ENCODE results near the gene NDUFB7.
"Not testable (repeated sequence)": the region's sequence is repeated elsewhere in the genome, so short reads cannot be mapped to it uniquely, and the experiment has no call there.

Gene NDUFB7

GRCh38 chr19:14553042-14553938 lies 18.6 kb downstream of the NDUFB7 start:
- DNase-seq = no peak

- not testable (repeated sequence) for DNase-seq
Measured at GRCh38 chr19:14552006-14552360, 19.9 kb downstream of the NDUFB7 start.

DNA sequence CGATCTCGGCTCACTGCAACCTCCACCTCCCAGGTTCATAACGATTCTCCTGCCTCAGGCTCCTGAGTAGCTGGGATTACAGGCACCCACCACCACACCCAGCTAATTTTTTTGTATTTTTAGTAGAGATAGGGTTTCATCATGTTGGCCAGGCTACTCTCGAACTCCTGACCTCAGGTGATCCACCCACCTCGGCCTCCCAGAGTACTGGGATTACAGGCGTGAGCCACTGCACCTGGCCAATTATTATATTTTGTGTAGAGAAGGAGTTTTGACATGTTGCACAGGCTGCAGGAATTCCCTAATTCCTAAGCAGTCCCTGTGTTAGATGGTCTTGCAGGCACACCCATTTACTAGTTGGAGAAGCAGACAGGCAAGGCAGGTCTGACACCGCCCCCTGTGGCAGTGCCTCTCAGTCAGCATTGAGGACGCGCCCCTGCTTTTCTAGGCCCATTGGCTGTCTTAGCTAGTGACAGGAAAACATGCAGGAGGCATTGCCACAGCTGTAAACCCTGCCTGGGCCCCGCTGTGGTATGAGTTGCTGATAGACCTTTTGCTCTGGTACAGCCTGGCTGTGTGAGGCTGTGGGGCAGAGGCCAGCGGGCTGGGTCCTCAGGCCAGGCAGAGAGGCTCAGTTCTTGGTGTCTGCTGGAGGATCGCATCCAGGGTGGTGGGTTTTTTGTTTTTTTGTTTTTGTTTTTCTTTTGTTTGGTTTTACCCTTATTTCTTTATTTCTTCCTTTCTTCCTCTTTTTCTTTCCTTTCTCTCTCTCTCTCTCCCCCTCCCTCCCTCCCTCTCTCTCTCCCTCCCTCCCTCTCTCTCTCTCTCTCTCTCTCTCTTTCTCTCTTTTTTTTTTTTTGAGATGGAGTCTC lies 20.5 kb downstream of the NDUFB7 start:
- peak; percentile 66 for DNase-seq

DNA sequence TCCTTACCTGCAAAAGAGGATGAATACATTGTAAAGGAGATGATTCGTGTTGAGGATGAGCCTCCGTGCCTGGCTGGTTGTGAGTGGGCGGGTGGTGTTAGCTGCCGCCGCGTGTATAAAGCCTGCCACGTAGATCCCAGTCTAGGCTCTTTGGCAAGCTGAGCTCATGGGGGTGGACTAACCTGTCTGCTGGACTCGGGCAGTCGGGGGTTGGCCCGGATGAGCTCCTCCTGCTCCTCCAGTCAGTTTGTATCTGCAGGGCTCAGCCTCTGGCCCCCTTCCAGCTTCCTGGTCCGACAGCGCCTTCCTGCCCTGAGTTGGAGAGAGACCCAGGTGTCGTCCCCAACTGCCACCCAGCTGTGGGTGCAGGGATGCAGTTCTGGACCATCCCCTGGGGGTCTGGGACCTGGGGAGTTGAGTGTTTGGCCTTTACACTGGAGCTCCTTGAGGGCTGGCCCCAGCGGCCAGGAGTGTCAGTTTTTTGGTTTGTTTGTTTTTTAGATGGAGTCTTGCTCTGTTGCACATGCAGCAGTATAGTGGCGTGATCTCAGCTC lies 21.6 kb downstream of the NDUFB7 start:
- no peak for DNase-seq

DNA sequence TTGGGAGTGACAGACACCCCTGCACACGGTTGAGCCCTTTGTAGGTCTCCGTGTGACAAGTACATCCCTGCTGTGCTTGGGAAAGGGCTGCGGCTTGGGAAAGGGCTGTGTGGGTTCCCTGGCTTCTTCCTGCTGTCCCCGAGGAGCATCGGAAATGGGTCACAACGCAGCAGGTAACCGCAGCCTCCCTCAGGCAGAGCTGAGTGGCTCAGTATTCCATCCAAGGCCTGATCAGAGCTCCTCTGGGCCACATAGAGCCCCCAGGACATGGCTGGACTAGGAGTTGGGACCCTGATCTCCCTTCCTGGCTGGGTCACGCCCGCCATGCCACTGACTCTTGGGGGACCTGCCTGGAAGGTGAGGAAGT lies 26.2 kb downstream of the NDUFB7 start:
- DNase-seq = no peak

GRCh38 chr19:14544977-14545715 lies 26.7 kb downstream of the NDUFB7 start:
- DNase-seq = no peak

DNA sequence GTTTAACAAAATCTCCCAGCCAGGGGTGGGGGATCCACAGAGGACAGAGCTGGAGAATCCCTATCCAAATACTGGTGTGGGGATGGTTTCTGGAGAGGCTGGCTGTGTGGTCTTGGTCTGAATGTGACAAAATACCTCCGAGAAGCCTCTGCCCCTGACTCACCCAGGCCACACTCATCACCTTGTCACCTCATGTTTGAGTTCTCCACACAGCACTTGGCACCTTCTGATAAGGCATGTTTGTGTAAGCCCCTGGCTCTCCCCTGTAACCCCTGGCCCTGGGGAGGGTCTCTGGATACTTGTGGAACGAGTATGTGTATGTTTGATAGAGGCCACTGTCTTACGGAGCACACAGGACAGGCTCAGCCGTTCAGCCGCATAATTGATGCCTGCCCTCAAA lies 27.8 kb downstream of the NDUFB7 start:
- DNase-seq = no peak

DNA sequence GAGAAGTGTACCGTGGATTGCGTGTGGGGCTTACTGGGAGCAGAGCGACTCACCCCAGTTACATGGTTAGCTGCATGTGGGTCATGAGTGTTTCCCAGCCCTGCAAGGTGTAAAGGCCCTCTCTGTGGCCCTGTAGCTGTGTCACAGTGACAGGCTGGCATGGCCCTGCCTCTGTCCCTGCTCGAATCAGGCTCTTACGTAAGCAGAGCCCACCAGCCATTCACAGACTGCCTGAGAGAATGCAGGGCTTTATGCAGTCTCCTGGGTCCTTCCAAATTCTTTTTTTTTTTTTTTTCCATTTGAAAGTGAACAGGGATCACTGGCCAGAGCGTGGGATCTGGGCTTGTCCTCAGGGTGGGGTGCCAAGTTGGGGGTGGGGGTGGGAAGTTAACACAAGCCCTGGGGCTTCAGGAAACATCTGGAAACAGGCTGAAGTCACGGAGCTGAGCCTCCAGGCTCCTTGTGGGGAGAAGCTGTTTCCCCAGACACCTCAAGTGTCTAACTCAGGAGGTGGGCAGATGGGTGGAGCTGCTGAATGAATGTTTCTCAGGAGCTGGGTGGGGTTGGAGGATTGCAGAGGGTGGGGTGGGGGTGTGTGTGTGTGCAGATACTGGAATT lies 29.0 kb downstream of the NDUFB7 start:
- DNase-seq = no peak

GRCh38 chr19:14541979-14542378 lies 29.9 kb downstream of the NDUFB7 start:
- not testable (repeated sequence) for DNase-seq

DNA sequence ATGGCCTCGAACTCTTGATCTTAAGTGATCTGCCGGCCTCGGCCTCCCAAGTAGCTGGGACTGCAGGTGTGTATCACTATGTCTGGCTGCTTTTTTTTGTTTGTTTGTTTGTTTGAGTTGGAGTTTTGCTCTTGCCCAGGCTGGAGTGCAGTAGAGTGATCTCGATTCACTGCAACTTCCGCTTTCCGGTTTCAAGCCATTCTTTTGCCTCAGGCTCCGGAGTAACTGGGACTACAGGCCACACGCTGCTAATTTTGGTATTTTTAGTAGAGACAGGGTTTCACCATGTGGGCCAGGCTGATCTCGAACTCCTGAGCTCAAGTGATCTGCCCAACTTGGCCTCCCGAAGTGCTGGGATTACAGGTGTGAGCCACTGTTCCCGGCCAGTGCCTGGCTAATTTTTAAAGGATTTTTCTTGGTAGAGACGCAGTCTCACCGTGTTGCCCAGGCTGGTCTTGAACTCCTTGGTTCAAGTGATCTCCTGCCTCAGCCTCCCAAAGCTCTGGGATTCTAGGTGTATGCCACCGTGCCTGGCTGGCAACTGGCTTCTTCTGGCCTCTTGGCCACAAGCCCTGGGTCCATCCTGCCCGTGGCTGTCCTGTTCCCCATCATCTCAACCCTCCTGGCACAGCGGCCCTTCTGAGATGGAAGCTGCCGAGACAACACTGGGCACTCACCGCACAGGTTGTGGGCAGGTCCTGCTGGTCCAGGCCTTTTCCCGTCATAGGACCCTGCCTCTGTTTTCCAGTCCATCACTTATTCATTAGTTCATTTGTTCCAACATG lies 30.9 kb downstream of the NDUFB7 start:
- DNase-seq = no peak

DNA sequence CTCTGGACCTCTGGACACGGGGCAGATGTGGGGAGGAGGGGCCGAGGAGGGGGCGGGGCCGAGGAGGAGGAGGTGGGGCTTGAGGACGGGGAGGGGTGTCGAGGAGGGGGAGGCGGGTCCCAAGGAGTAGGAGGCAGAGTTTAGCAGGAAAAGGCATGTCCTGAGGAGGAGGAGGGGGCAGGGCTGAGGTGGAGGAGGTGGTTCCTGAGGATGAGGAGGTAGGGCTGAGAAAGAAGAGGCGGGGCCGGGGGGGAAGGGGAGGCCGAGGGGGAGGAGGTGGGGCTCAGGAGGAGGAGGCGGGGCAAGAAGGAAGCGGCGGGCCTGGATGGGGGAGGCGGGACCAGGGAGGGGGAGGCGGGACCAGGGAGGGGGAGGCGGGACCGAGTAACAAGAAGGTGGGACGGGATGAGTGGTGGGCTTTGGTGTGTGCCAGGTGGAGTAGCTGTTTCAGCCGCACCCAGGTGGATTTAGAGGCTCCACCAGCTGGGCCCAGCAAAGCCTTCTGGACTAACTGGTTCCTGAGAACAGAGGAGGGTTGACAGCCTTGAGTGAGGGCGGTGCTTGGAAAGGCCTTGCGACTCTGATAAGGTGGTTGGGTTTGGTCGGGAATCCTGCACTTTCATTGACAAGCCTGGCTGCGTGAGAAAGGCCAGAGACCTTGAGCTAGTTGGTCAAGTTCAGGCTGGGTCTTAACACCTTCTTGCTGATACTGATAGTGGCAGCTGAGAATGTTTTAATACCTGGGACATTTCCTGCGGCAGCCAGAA lies 34.8 kb downstream of the NDUFB7 start:
- peak; percentile 11 for DNase-seq

DNA sequence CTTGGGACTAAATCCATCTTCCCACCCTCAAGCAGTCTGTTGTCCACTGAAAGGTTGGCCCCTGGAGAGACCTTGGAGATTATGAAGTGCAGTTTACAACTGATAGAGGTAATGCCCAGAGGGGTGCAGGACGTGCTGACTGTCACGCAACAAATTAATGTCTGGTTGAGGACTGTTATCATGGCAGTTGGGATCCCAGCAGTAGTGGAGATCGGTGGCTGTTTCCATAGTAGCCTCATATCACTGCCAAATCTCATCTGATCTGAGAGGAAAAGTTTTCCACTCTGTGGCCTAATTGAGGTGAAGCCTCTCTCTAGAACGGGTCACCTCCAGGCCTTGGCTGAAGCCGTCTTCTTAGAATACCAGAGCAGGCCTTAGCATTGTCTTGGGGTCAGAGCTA lies 38.4 kb downstream of the NDUFB7 start:
- no peak for DNase-seq

DNA sequence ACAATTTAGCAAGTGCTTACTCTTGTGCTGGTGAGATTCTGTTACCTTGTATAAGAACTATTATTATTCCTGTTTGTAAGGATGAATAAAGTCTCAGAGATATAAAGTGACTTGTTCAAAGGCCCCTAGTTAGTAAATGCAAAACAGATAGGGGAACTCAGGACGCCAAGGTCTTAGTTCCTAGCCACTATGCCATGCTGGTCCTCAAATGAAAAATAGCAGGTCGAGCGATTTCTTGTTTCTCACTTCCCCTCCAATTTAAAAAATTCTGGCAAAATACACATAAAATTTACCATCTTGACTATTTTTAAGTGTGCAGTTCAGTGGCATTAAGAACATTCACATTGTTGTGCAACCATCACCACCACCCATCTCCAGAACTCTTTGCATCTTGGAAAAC lies 41.4 kb downstream of the NDUFB7 start:
- DNase-seq = no peak

DNA sequence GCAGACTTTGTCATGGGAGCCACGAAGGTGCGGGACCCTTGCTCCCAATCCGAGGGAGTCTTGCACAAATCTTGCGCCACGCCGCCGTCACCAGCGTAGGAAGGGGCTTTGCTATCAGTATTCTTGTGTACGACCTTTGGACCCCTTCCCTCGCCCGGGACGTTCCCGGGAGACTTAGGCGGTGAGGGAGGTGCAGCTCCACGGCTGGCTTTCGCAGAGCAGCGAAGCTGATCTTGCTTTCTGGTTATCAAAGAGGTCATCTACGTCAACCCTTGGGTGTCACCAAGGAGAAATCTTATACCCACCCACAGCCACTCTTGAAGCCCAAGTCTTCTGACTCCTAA lies 41.9 kb downstream of the NDUFB7 start:
- peak; percentile 57 for DNase-seq

DNA sequence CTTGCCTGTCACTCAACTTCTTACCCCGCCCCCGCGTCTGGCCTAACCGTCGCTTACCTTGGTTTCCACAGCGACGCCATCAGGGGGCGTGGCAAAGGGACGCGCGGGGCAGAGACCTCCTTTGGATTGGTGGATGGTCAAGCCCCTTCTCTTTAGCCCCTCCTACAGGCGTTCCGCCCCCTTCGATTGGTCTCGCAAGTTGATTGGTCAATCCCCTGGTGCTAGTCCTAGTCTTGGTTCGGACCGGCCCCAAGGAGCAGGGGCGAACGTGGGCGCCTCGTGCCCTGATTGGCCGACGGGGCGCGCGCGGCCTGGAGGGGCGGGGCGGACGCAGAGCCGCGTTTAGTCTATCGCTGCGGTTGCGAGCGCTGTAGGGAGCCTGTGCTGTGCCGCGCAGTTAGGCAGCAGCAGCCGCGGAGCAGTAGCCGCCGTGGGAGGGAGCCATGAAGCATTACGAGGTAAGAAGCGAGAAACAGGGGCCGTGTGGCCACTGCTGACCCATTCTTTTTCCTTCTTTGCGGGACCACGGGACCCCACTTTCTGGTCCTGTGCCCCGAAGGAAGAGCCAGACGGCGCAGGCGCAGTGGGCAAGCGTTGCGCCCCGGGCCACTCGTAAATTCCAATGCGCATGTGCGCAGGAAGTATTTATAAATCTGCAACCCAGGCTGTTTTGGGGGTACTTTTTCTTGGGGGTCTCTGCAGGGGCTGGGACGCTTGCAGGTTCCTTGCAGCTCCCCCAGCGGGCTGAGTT lies 42.4 kb downstream of the NDUFB7 start, which contains the start of gene TECR:
Gene TECR (plus strand): TSS at position 341 of the 751 bp plus-strand sequence. CDS start 103 bp downstream, at position 444.
- peak; percentile 100 for DNase-seq

DNA sequence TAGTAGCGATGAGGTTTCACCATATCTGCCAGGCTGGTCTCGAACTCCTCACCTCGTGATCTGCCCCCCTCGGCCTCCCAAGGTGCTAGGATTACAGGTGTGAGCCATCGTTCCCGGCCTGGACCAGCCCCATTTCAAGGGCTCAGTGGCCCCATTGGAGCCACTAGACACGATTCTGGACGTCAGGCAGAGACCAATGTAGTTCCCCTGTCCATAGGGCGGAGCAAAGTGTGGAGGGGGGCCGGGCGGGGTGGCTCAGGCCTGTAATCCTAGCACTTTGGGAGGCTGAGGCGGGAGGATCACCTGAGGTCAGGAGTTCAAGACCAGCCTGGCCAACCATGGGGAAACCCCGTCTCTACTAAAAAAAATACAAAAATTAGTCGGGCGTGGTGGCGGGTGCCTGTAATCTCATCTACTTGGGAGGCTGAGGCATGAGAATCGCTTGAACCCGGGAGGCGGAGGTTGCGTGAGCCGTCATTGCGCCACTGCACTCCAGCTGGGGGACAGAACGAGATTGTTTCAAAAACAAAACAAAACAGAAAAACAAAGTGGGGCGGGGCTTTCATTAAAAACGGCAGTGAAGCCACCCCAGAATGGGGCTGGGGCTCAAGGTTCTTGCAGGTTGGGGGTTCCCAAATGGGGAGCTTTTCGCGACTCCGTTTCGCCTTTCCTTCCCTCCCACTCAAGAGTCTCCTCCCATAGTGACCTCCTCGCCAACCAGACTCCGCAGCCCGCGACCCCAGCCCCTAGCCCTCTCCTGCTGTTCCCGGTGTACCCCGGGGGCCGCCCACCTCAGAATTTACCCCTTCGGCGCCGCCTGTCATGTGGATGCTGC lies 43.2 kb downstream of the NDUFB7 start:
- no peak for DNase-seq

GRCh38 chr19:14526423-14526822 lies 45.4 kb downstream of the NDUFB7 start:
- DNase-seq = no peak

DNA sequence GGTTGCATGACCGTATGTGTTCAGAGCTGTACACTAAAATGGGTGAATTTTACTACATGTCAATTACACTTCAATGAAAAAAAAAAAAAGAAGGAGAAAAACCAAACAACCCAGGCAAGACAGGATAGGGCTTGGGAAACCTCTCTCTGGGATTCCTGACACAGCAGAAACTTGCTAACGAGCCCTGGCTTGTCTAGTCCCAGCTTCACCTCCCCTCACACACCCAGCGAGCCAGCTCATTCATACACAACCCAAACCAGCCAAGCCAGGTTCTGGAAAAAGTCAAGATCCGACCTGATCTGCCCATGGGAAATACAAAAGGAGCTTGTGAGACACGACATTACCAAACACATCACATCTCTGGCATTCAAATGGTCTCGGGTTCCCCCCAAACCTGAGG lies 46.1 kb downstream of the NDUFB7 start:
- DNase-seq = no peak

DNA sequence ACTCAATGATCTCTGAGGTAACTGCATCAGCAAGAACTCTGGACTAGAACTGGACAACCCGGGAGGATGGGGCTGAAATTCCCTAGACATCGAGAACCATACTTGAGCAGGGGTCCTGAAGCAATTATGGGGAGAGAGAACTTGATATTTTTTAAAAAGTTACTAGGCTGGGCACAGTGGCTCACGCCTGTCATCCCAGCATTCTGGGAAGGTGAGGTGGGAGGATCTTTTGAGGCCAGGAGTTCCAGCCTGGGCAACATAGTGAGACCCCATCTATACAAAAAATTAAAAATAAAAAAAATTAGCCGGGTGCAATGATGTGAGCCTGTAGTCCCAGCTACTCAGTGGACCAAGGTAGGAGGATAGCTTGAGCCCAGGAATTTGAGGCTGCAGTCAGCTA lies 51.3 kb downstream of the NDUFB7 start:
- no peak for DNase-seq
